Measurements from ENCODE around the gene HS6ST2.

DNA sequence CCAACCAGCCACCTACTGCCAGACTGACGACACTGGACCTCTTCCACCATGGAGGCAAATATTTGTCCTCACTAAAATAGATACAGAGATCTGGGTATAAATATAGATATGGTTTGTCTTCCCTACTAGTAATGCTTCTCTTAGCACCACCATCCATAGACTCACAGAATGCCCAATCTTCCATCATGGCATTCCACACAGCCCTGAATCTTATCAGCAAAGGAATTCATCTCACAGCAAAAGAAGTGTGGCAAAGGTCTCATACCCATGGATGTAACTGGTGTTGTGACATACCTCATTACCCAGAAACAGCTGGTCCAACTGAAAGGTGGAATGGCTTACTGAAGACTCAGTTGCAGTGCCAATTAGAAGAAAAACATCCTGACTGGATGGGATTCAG lies 47.2 kb upstream of the HS6ST2 start:
- TF ChIP-seq, protein P1, sequence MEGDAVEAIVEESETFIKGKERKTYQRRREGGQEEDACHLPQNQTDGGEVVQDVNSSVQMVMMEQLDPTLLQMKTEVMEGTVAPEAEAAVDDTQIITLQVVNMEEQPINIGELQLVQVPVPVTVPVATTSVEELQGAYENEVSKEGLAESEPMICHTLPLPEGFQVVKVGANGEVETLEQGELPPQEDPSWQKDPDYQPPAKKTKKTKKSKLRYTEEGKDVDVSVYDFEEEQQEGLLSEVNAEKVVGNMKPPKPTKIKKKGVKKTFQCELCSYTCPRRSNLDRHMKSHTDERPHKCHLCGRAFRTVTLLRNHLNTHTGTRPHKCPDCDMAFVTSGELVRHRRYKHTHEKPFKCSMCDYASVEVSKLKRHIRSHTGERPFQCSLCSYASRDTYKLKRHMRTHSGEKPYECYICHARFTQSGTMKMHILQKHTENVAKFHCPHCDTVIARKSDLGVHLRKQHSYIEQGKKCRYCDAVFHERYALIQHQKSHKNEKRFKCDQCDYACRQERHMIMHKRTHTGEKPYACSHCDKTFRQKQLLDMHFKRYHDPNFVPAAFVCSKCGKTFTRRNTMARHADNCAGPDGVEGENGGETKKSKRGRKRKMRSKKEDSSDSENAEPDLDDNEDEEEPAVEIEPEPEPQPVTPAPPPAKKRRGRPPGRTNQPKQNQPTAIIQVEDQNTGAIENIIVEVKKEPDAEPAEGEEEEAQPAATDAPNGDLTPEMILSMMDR (IDR thresholded peaks at IDR 0.05; ENCODE audit: low read depth, low read length, poor library complexity, severe bottlenecking): no peak
- TF ChIP-seq EZH2phosphoT487 (IDR thresholded peaks at IDR 0.05; ENCODE audit: borderline replicate concordance, low read length): no peak

Measured in DOHH2 (cell line).